ENCODE measurements around the gene ENG.

GRCh38 chr9:127792417-127793031, 61.9 kb downstream of the ENG start:
- TF ChIP-seq CTCF (IDR thresholded peaks at IDR 0.05) (no peak), POLR2A (IDR thresholded peaks at IDR 0.05) (no peak)

All from heart left ventricle (tissue), 13 donors.